Measurements from ENCODE around the gene APOA1. TPM values are rescaled to one million over a fixed set of nuclear protein-coding genes. Genes with fewer than 3 reads are reported as not detected.

APOA1 gene
- total RNA-seq, 2 donors from 2014 or later, result 91.8 to 120 TPM

GRCh38 chr11:116860303-116860702, 22.9 kb upstream of the APOA1 start:
- Mint-ChIP-seq H3K27me3 (ENCODE audit: insufficient read depth) (no peaks in the 10 kb centered on the region), H3K9me3 (no peaks in the 10 kb centered on the region), H3K4me3 (no peak overlapping the region), H3K4me1 (peaks cover 6% of the 10 kb centered on the region), H3K36me3 (ENCODE audit: low read depth) (peaks cover 71% of the 10 kb centered on the region), H3K27ac (no peak overlapping the region)
- Histone ChIP-seq H3K4me3 (ENCODE audit: low read length) (no peak overlapping the region), H3K27me3 (ENCODE audit: control insufficient read depth, insufficient read depth, low read length, poor library complexity, severe bottlenecking) (no peaks in the 10 kb centered on the region), H3K36me3 (ENCODE audit: control insufficient read depth, insufficient read depth, low read length) (peaks cover 81% of the 10 kb centered on the region), H3K4me1 (ENCODE audit: control insufficient read depth, insufficient read depth, low read length) (peaks cover 4% of the 10 kb centered on the region), H3K9ac (ENCODE audit: extremely low read depth, low read length, poor library complexity, severe bottlenecking) (no peak overlapping the region), H3K27ac (ENCODE audit: low read depth, low read length) (no peak overlapping the region), H3K9me3 (ENCODE audit: control insufficient read depth, low read length) (no peaks in the 10 kb centered on the region)
- 97% methylated on average over 6 of the region's 6 CpGs; no CpG with 5 or more reads in 1 of the 2 experiments for WGBS, 2 experiments (ENCODE audit: insufficient coverage in 1 of 2, insufficient read length in 1 of 2)
- DNase-seq, result no peak
- TF ChIP-seq CTCF (conservative IDR thresholded peaks at IDR 0.05), result no peak

- peak overlapping the region; percentile 36 for H3K27ac Mint-ChIP-seq
- Histone ChIP-seq H3K9me3 (ENCODE audit: control insufficient read depth, low read length) (peaks cover 3% of the 10 kb centered on the region), H3K36me3 (ENCODE audit: control insufficient read depth, insufficient read depth, low read length) (peaks cover 80% of the 10 kb centered on the region), H3K4me3 (ENCODE audit: low read length) (no peak overlapping the region), H3K9ac (ENCODE audit: extremely low read depth, low read length, poor library complexity, severe bottlenecking) (no peak overlapping the region), H3K27me3 (ENCODE audit: control insufficient read depth, insufficient read depth, low read length, poor library complexity, severe bottlenecking) (no peaks in the 10 kb centered on the region), H3K27ac (ENCODE audit: low read depth, low read length) (no peak overlapping the region), H3K4me1 (ENCODE audit: control insufficient read depth, insufficient read depth, low read length) (peaks cover 4% of the 10 kb centered on the region)
- WGBS, 2 experiments (ENCODE audit: insufficient coverage in 1 of 2, insufficient read length in 1 of 2), result 93 to 96% methylated on average over 4 to 8 of the region's 8 CpGs
- H3K36me3 Mint-ChIP-seq (ENCODE audit: low read depth), result peaks cover 75% of the 10 kb centered on the region
- no peak overlapping the region for H3K4me3 Mint-ChIP-seq
- no peaks in the 10 kb centered on the region for H3K27me3 Mint-ChIP-seq (ENCODE audit: insufficient read depth)
- TF ChIP-seq CTCF (conservative IDR thresholded peaks at IDR 0.05), result no peak
- no peaks in the 10 kb centered on the region for H3K9me3 Mint-ChIP-seq
- H3K4me1 Mint-ChIP-seq, result peaks cover 6% of the 10 kb centered on the region
- no peak for DNase-seq
These were observed 21.8 kb upstream of the APOA1 start for GRCh38 chr11:116859175-116859574.

- 94 to 96% methylated on average over 3 to 7 of the region's 7 CpGs for WGBS, 2 experiments (ENCODE audit: insufficient coverage in 1 of 2, insufficient read length in 1 of 2)
- no peaks in the 10 kb centered on the region for H3K27me3 ChIP-seq (ENCODE audit: control insufficient read depth, insufficient read depth, low read length, poor library complexity, severe bottlenecking)
- Mint-ChIP-seq H3K9me3 (no peaks in the 10 kb centered on the region), H3K4me3 (no peak overlapping the region), H3K4me1 (peaks cover 11% of the 10 kb centered on the region), H3K27ac (peak overlapping the region; percentile 78), H3K36me3 (ENCODE audit: low read depth) (peaks cover 75% of the 10 kb centered on the region), H3K27me3 (ENCODE audit: insufficient read depth) (no peaks in the 10 kb centered on the region)
- peaks cover 3% of the 10 kb centered on the region for H3K9me3 ChIP-seq (ENCODE audit: control insufficient read depth, low read length)
- H3K4me3 ChIP-seq (ENCODE audit: low read length), result no peak overlapping the region
- peaks cover 78% of the 10 kb centered on the region for H3K36me3 ChIP-seq (ENCODE audit: control insufficient read depth, insufficient read depth, low read length)
- DNase-seq, result no peak
- H3K9ac ChIP-seq (ENCODE audit: extremely low read depth, low read length, poor library complexity, severe bottlenecking), result no peak overlapping the region
- TF ChIP-seq CTCF (conservative IDR thresholded peaks at IDR 0.05), result no peak
- H3K27ac ChIP-seq (ENCODE audit: low read depth, low read length), result no peak overlapping the region
- peaks cover 4% of the 10 kb centered on the region for H3K4me1 ChIP-seq (ENCODE audit: control insufficient read depth, insufficient read depth, low read length)
These were observed 20.5 kb upstream of the APOA1 start for GRCh38 chr11:116857936-116858335.
